ENCODE measurements around the gene FXR2.

DNA sequence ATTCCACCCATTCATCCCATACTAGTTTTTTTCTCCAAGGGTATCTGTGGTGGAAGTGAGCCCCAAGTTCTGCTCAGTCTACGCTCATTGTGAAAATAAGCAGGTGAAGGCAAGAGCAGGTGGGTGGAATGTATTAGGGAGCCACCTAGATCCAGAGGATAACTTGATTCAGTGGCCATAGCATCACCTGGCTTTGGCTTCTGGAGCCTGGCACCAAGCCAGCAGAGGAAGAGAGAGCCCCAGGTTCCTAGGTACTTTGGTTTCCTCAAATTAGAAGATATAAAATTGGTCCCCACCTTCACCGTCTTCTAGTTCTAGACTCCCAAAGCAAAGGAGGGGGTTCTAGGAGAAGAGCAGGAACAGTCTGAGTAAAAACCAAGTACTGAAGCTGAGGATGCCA, 4.1 kb downstream of the FXR2 start:
- TF ChIP-seq POLR2A (IDR thresholded peaks at IDR 0.05) = no peak
- TF ChIP-seq, protein P1, sequence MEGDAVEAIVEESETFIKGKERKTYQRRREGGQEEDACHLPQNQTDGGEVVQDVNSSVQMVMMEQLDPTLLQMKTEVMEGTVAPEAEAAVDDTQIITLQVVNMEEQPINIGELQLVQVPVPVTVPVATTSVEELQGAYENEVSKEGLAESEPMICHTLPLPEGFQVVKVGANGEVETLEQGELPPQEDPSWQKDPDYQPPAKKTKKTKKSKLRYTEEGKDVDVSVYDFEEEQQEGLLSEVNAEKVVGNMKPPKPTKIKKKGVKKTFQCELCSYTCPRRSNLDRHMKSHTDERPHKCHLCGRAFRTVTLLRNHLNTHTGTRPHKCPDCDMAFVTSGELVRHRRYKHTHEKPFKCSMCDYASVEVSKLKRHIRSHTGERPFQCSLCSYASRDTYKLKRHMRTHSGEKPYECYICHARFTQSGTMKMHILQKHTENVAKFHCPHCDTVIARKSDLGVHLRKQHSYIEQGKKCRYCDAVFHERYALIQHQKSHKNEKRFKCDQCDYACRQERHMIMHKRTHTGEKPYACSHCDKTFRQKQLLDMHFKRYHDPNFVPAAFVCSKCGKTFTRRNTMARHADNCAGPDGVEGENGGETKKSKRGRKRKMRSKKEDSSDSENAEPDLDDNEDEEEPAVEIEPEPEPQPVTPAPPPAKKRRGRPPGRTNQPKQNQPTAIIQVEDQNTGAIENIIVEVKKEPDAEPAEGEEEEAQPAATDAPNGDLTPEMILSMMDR (IDR thresholded peaks at IDR 0.05) = no peak

Measured in transverse colon (tissue), 3 donors.